ENCODE results near the gene DES.

DES gene

DNA sequence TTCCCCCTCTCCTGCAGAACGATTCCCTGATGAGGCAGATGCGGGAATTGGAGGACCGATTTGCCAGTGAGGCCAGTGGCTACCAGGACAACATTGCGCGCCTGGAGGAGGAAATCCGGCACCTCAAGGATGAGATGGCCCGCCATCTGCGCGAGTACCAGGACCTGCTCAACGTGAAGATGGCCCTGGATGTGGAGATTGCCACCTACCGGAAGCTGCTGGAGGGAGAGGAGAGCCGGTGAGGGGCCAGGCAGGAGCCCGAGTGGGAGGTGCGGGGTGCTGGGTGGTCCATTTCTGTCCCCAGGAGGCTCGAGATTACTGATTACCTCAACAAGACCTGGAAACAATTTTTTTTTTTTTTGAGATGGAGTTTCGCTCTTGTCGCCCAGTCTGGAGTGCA, 3.1 kb downstream of the DES start:
- no peak for DNase-seq

- no peak for DNase-seq
Measured at GRCh38 chr2:219422952-219423534, 4.9 kb downstream of the DES start.

DNA sequence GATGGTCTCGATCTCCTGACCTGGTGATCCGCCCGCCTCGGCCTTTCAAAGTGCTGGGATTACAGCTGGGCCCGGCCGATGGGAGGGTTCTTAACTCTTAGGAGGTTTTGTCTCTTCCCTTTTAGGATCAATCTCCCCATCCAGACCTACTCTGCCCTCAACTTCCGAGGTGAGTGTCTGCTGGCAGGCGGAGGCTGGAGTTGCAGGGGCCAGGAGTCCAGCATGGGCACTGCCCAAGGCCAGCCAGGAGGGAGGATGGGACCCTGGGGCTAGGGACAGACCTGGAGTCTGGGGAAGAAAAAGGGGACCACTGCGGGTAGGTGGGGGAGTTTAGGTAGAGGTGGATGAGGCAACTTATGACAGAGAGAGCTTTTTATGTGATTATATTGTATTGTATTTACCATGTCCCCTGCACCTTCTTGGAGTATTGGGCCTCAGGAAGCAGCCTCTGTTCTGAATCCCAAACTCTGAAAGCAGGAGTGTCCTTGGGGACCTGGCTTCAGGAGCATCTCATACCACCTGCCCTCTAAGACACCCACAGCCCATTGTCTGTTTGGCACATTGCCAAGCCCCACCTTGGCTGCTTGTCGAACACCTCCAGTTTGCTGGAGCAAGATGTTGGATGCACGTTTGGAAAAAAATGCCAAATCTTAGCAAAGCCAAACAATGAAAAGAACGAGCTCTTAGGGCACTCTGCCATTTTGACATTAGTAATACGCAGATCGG, 5.6 kb downstream of the DES start:
- DNase-seq, result no peak

DNA sequence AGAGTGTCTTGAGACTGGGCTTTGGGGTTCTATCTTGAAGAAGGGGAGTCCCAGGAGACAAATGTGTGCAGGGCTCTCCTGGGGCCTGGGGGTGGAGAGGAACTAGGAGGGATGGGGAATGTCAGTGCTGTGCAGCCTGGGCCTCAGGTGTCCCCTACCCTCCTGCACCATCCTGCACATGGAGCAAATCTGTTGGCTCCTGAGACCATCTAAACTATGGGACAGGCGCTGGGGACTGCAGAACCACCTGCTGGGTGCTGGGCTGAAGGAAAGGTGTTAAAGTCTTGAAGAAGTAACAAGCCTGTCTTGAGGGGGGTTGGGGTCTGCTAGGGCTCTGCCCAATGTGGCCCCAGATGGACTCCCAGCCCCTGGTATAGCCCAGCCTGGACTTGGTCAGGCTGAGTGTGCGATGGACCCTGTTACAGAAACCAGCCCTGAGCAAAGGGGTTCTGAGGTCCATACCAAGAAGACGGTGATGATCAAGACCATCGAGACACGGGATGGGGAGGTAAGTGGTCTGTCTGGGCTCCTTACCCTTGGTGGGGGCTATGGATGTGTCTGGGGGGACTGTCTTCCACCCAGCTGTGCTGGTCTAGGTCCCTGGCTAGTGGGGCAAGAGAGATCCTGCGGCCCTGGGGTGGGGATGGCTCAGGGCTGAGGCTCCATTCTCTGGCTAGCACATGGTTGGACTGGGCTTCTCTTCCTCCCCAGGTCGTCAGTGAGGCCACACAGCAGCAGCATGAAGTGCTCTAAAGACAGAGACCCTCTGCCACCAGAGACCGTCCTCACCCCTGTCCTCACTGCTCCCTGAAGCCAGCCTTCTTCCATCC, 7.3 kb downstream of the DES start:
- DNase-seq, result no peak

GRCh38 chr2:219426068-219426443, 7.9 kb downstream of the DES start:
- DNase-seq, result no peak

DNA sequence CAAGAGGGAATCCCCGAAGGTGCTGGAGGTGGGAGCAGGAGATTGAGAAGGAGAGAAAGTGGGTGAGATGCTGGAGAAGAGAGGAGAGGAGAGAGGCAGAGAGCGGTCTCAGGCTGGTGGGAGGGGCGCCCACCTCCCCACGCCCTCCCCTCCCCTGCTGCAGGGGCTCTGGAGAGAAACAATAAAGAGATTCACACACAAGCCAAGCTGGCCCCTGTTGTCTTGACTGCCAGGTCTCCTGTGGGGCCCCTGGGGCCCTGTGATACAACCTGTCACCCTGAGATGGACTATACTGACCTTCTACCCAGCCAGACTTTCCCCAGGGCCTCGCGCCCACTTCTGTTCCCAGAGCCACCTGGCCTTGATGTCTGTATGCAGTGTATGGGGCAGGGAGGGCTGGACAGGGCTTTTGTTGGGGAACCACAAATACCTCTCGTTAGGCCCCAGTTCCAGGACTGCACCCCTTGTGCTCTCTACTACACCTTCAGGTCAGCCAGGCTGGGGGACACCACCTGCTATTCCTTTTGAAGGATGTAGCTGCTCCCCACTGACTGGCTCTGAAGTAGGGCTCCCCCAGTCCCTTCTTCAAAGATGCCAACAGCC, 8.5 kb downstream of the DES start:
- DNase-seq, result no peak

GRCh38 chr2:219428469-219428868, 10.3 kb downstream of the DES start:
- DNase-seq, result no peak

DNA sequence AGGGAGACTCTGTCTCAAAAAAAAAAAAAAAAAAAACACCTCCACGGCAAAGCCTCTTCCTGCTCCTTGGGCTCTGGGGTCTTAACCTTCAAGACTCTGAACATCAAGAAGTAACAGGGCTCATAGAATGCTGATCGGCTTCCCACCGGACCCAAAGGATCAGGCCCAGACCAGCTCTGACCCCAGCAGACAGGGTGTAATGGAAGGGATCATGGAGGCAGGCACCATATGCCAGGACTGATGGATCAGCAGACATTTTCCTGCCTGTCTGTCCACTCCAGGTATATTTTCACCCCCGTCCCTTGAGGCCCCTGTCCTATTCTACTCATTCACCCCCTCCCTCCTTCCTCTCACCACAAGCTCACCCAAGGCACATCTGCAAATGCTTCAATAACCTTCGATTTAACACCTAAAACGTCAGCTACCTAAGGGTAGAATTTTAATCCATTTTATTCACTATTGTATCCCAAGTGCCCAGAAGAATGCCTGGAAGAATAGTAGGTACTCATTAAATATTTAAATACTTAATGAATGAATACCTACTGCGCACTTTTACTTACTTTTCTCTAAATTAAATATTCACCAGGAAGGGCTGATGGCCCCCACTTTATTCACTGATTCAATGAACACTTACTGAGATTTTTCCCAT, 11.9 kb downstream of the DES start:
- no peak for DNase-seq

- no peak for DNase-seq
Measured at GRCh38 chr2:219430633-219431615, 12.7 kb downstream of the DES start.

GRCh38 chr2:219433666-219434467, 15.7 kb downstream of the DES start:
- no peak for DNase-seq

- no peak for DNase-seq
Measured at GRCh38 chr2:219434468-219434717, 16.2 kb downstream of the DES start.

DNA sequence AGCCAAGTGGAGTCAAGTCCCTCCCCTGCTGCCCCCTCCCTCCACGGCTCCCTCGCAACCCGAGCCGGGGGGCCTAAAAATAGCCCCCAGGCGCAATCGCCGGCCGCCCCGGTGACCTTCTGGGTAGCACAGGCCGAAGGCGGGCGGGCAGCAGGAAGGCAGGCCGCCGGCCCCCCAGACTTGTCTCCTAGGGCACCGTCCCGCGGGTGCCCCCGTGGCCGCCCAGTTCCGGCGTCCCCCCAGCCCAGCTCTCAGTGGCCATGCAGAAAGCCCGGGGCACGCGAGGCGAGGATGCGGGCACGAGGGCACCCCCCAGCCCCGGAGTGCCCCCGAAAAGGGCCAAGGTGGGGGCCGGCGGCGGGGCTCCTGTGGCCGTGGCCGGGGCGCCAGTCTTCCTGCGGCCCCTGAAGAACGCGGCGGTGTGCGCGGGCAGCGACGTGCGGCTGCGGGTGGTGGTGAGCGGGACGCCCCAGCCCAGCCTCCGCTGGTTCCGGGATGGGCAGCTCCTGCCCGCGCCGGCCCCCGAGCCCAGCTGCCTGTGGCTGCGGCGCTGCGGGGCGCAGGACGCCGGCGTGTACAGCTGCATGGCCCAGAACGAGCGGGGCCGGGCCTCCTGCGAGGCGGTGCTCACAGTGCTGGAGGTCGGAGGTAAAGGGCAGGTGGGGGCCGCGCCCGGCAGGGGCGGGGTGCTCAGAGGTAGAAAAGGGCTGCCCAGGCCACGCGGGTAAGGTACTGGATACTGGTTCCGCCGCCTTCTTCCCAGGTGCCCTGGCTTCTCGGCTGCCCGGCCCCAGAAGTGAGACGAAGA, 16.7 kb downstream of the DES start, which contains the start of gene SPEG:
Gene SPEG, plus strand, starts transcription at position 126 of the 808 bp plus-strand sequence. Its CDS starts 135 bp downstream, at position 261.
- no peak for DNase-seq

DNA sequence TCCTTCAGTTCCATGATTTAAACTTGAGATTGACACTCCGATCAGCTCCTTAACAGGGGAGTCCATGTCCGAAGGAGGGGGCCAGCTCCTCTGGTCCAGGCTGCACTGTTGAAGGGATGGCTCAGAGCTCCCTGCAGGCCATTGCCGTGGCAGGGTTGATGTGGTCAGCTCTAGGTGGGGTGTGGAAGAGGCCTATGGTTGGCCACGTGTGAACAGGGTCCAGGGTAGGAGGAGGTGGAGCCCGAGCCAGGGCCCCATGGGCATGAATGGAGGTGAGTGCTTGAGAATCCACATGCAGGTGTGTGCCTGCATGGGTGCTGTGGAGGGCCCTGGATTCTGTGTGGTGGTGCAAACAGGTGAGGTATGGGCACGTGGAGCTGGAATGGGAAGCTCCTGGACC, 17.5 kb downstream of the DES start:
- no peak for DNase-seq

- DNase-seq, result no peak
Measured at GRCh38 chr2:219436491-219436890, 18.3 kb downstream of the DES start.

DNA sequence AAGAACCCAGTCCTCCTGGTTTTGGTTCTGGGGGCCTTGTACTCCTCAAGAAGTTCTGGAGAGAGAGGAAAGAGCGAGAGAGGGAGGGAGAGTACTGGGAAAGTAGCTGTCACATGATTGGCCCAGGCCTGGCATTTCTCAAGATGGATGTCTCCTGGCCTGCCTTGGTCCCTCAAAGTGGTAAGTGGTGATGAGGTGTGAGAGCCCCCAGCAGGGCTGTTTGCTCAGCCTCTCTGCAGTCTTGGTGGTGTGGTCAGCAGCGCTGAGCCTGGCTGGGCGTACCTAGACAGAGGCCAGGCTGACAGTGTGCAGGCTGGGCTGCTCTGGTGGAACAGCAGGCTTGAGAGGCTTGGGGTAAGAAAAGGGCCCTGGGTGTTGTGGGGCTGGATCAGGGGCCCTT, 19.0 kb downstream of the DES start:
- no peak for DNase-seq

DNA sequence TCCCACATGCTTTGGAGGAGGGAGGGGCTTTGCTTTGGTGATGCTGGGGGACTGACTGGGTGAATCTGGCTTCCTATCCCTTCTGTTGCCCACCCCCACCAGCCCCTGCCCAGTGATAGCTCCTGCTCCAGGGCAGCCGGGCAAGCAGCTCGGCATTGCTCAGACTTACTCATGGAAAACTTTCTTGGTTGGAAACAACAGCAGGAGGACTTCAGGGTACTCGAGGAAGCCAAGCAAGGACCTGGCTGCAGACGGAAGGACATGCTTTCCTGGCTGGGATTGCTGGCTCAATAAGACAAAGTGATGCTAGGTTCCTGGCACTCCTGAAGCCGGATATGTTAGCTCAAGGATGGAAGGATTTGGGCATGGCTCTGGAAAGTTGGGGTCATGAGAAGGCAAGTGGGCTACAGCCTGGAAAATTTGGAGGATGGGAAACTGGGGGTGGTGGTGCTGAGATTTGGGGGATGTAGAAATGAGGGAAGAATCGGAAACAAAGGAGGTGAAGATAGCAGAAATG, 19.6 kb downstream of the DES start:
- DNase-seq, result no peak

DNA sequence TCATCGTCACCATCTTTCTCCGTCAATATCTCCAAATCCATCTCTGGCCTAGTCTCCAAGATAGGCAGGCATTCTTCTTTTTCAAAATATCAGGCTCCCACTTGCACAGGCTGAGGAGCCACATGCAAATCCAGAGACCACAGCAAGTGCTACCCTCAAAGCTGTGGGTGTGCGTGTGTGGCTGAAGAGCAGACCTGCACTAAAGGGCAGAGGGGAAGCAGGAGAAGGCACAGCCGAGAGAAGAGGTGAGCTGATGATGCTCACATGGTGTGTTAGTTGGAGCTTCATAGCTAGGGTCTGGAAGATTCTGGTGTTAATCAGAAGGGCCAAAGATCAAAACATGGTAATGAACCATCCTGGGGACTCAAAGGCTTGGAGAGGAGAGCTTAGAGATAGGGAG, 20.3 kb downstream of the DES start:
- no peak for DNase-seq

DNA sequence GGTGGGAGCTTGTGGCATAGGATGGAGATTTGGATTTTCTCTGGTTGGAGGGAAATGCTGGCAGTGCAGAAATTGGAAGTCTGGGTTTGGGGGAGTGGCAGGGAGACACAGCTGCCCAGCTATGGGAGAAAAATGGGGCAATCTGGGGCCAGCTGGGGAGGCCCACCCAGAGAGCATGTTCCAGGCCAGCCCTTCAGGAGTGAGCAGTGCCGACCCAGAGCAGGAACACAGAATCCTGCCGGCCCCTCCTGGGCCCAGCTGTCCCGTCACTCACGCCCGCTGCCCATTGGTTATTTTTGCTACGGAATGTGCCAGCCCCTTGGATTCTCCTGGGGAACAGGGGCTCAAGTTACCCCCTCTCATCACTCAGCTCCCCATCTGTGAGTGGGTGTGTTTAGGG, 21.3 kb downstream of the DES start:
- no peak for DNase-seq

DNA sequence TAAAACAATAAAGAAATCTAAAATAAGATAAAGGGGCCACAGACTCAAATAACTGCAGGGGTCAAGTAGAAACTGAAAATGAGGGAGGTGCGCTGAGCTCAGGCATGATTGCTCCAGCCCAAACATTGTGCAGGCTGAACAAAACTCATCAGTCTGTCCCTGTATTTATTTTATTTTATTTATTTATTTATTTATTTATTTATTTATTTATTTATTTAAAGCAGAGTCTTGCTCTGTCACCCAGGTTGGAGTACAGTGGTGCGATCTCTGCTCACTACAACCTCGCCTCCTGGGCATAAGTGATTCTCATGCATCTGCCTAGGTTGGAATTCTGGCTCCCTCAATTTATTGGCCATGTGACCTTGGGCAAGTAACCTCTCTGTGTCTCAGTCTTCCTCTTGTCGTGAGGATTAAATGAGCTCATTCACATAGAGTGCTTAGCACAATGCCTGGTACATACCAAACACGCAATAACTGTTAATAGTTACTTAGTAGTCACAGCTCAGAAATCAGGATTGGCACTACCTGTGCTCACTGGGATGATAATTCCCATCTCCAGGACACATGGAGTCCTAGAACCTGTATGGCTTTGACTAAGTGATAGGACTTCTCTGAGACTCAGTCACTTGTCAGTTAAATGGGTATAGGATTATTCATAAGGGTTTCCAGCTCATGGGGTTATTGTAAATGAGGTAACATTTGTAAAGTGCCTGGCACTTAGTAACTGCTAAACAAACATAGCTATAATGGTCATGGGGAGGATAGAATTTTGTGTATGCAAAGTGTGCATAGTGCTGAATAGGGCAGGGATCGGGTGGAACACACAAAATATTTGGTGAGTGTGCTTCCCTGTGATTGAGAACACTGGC, 22.4 kb downstream of the DES start:
- no peak for DNase-seq
